HepG2 (cell line): Measurements from ENCODE around the gene MAOB. TPM values are rescaled to one million over a fixed set of nuclear protein-coding genes. Genes with fewer than 3 reads are reported as not detected.

Experiments used
- ARNTL ChIP-seq: sonication (generic); formaldehyde crosslinking; IDR thresholded peaks from 2 replicates; pipeline ENCODE4 v1.4.0; 2020; ENCODE audit warnings: mild to moderate bottlenecking, missing genetic modification reagents
- ETV6 ChIP-seq: sonication (generic); formaldehyde crosslinking; conservative IDR thresholded peaks from 2 replicates; pipeline ENCODE4 v1.4.0; 2020; ENCODE audit warnings: missing genetic modification reagents
- KLF13 ChIP-seq: sonication (generic); formaldehyde crosslinking; IDR thresholded peaks from 2 replicates; pipeline ENCODE4 v1.4.0; 2020; ENCODE audit warnings: mild to moderate bottlenecking, missing genetic modification reagents
- LRRFIP1 ChIP-seq: sonication (generic); formaldehyde crosslinking; conservative IDR thresholded peaks from 2 replicates; pipeline ENCODE4 v1.4.0; 2020; ENCODE audit warnings: missing genetic modification reagents
- PLSCR1 ChIP-seq: sonication (generic); formaldehyde crosslinking; IDR thresholded peaks from 2 replicates; pipeline ENCODE4 v1.5.0; 2020; ENCODE audit warnings: missing genetic modification reagents, mild to moderate bottlenecking, borderline replicate concordance
- SKIL ChIP-seq: sonication (generic); formaldehyde crosslinking; IDR thresholded peaks from 2 replicates; pipeline ENCODE4 v1.8.0; 2022; ENCODE audit warnings: missing genetic modification reagents, mild to moderate bottlenecking, moderate library complexity, borderline replicate concordance
- SMC3 ChIP-seq: IDR thresholded peaks from 2 replicates; pipeline ENCODE4 v1.6.1; 2011; ENCODE audit warnings: low read length, improper control_type of control experiment
- TFAP4 ChIP-seq: sonication (generic); IDR thresholded peaks from 2 replicates; pipeline ENCODE4 v1.6.1; 2016; ENCODE audit warnings: low read depth, borderline replicate concordance
- ZBTB3 ChIP-seq: sonication (generic); formaldehyde crosslinking; IDR thresholded peaks from 2 replicates; pipeline ENCODE4 v1.4.0; 2020; ENCODE audit warnings: low read depth, mild to moderate bottlenecking, moderate library complexity, missing genetic modification reagents, borderline replicate concordance
- ZNF282 ChIP-seq: fragments of 450-650 bp; IDR thresholded peaks from 2 replicates; pipeline ENCODE4 v1.6.1; 2018; ENCODE audit not compliant: partially characterized antibody
- ZNF326 ChIP-seq: sonication (generic); formaldehyde crosslinking; IDR thresholded peaks from 2 replicates; pipeline ENCODE4 v1.4.0; 2020; ENCODE audit warnings: missing genetic modification reagents, borderline replicate concordance
- ZNF34 ChIP-seq: sonication (generic); formaldehyde crosslinking; IDR thresholded peaks from 2 replicates; pipeline ENCODE4 v1.4.0; 2020; ENCODE audit warnings: mild to moderate bottlenecking, missing genetic modification reagents, borderline replicate concordance
- ZNF460 ChIP-seq: sonication (generic); formaldehyde crosslinking; IDR thresholded peaks from 2 replicates; pipeline ENCODE4 v1.5.1; 2020; ENCODE audit warnings: missing genetic modification reagents, mild to moderate bottlenecking, borderline replicate concordance
- ZNF569 ChIP-seq: sonication (generic); formaldehyde crosslinking; IDR thresholded peaks from 2 replicates; pipeline ENCODE4 v1.5.0; 2020; ENCODE audit warnings: mild to moderate bottlenecking, missing genetic modification reagents, moderate library complexity, borderline replicate concordance
- ZNF570 ChIP-seq: sonication (generic); formaldehyde crosslinking; IDR thresholded peaks from 2 replicates; pipeline ENCODE4 v1.4.0; 2020; ENCODE audit warnings: mild to moderate bottlenecking, missing genetic modification reagents, borderline replicate concordance
- ZNF790 ChIP-seq: sonication (generic); formaldehyde crosslinking; IDR thresholded peaks from 2 replicates; pipeline ENCODE4 v1.8.0; 2022; ENCODE audit warnings: missing genetic modification reagents, mild to moderate bottlenecking, borderline replicate concordance
- ZSCAN29 ChIP-seq: sonication (generic); formaldehyde crosslinking; conservative IDR thresholded peaks from 2 replicates; pipeline ENCODE4 v1.4.0; 2020; ENCODE audit warnings: mild to moderate bottlenecking, missing genetic modification reagents
- polyA plus RNA-seq, 8 experiments: library from polyadenylated mRNA; depleted of rRNA in 3 of 8; stranded (reverse) in 7 of 8; unstranded in 1 of 8; fragments of >200 nt; fragmentation: Illumina TruSeq in 4 of 8; extraction: Trizol in 4 of 8; gene quantifications; 2 replicates each; pipeline versions ENCODE4 v1.2.1 to v1.2.3, GENCODE V29; 2011 to 2016; ENCODE audit warnings: low read depth in 4 of 8, missing spikeins in 1 of 8, mixed read lengths in 1 of 8; ENCODE audit not compliant: insufficient read depth in 1 of 8
- total RNA-seq, 5 experiments: library from RNA; depleted of rRNA; stranded (reverse); fragments of >200 nt; fragmentation: Illumina TruSeq; extraction: Trizol; gene quantifications; 2 replicates each; pipeline ENCODE4 v1.2.3, GENCODE V29; 2016; ENCODE audit warnings: low read depth in 1 of 5

MAOB gene
- total and polyA plus RNA-seq, 2 of the 13 experiments (the other 11 are each of a cell fraction or from before 2014, with no cell fraction given), result 11.0 to 19.0 TPM

- TF ChIP-seq LRRFIP1 (CRISPR knock-in tag) (no peak), SMC3 (no peak), TFAP4 (no peak), ZNF326 (CRISPR knock-in tag) (no peak), PLSCR1 (CRISPR knock-in tag) (no peak), ZSCAN29 (CRISPR knock-in tag) (no peak), SKIL (CRISPR knock-in tag) (peak; percentile 45; the same call in 1 of the 2 replicates), ZNF34 (CRISPR knock-in tag) (no peak), ZNF282 (no peak), ZNF790 (CRISPR knock-in tag) (no peak), ETV6 (no peak), ZNF460 (no peak), ZNF570 (CRISPR knock-in tag) (no peak), ARNTL (CRISPR knock-in tag) (no peak), ZNF569 (CRISPR knock-in tag) (no peak), KLF13 (CRISPR knock-in tag) (no peak), ZBTB3 (no peak)
These were observed 598 bp downstream of the MAOB start (continued) for GRCh38 chrX:43881410-43882293.
